Activated CD8-positive, alpha-beta memory T cell treated with anti-CD3 and anti-CD28 coated beads, Interleukin-2, amount 50 U/mL, for 24 hours (primary cell): ENCODE data around the gene IFITM10.

ENCODE experiments used
- DNase-seq: peaks from one replicate; pipeline ENCODE4 v3.0.0-alpha.2; 2020; ENCODE audit errors: extremely low read depth

IFITM10 gene

GRCh38 chr11:1717745-1718144 lies 32.6 kb downstream of the IFITM10 start:
- DNase-seq = no peak

- no peak for DNase-seq
These were observed 35.2 kb downstream of the IFITM10 start for GRCh38 chr11:1714908-1715885.

DNA sequence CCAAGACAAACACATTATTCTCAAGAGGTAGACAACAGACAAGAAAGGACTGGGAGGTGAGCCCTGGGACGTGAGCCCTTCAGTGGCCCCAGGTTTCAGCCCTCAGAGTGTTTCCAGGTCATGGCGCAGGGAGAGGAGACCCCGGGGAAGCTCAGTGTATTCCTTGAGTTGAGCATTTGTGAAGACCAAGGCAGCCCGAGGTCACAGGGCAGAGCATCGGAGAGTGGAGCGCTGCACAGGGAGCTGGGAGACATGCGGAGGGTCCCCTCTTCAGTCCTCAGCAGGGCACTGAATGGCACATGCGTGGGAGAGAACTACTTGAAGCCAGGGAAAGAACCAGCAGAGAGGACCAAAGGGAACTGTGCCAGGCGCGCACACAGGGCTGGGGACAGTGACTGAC lies 41.7 kb downstream of the IFITM10 start:
- no peak for DNase-seq

- DNase-seq = no peak
These were observed 42.6 kb downstream of the IFITM10 start for GRCh38 chr11:1707751-1708150.

DNA sequence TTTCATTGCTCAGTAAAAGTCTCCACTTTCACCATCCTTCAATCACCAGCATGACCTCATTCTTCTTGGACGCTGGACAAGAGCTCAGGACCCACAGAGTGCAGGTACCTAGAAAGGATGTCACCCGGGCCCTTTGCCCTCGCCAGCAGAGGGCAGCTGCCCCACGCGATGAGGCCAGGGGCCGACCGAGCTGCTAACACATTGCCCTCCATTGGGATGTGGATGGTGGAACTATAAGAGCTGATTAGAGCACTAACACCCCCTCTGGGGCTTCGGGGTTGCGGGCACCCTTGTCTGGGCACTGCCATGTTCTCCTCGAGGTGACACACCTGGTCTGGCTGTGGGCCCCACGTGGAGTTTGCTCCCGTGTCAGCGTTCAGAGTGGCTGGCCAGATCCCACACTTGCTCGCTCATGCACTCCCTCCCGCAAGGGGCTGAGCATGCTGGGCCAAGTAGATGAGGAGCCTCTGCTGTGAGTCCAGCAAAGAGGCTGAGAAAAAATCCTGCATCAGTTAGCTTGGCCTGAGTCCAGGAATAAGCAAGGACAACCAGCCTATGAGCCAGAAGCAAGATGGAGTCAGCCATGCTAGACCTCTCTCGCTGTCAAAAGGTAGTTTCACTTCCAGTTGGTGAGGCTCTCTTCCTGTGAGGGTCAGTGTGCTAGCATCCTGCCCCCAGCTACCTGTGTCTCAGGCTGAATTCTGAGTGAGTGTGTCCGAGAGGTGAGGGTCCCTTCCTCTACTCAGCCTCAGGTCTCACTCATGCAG lies 43.6 kb downstream of the IFITM10 start:
- no peak for DNase-seq

- no peak for DNase-seq
These were observed 45.0 kb downstream of the IFITM10 start for GRCh38 chr11:1705126-1706052.

DNA sequence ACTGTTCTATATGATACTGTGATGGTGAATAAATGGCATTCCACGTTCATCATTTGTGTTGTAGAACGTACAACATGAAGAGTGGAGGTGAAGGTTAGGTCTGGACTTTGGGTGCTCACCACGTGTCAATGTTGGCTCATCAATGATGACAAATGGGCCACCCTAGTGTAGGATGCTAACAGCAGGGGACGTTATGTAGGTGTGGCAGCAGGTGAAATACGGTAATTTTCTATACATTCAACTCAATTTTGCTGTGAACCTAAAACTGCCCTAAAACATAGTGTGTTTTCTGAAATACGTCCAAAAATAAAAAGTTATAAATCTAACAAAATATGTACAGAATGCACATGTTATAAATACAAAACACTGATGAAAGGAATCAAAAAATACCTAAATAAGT lies 47.2 kb downstream of the IFITM10 start:
- no peak for DNase-seq

DNA sequence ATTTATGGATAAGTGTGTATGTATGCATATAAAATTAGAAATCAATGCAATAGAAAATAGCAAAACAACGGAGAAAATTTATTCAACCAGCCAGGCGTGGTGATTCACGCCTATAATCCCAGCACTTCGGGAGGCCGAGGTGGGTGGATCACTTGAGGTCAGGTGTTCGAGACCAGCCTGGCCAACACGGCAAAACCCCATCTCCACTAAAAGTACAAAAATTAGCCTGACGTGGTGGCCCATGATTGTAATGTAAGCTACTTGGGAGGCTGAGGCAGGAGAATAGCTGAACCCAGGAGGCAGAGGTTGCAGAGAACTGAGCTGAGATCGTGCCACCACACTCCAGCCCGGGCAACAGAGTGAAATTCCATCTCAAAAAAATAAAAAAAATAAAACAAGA lies 47.9 kb downstream of the IFITM10 start:
- DNase-seq = no peak

DNA sequence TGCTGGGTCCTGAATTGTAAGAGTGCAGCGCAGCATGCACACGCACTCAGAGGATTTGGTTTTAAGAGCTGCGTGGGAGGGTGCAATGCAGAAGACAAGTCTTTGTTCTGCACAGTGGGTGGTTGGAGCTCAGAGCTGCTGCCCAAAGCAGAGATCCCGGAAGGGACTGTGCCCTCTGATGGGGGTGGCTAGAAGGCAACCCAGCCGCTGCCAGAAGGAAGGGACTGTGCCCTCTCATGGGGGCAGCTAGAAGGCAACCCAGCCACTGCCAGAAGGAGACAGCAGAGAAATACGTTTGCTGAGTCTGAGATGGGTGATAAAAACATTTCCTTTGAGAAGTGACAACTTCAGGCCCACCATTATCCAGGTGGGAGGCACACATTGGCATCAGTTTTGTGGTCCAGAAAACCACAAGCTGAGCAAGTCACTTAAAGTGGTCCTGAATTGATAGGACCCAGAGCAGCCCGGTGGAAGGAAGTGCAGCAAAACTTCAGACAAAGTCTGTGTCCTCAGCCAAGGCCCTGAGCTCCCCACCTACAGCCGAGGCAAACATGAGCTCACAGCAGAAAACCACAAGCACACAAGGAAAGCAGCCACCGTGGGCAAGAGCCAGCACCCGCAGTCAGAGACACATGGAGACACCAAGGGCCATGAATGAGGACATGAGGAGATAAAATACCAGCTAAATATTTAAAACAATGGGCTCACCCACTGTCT lies 49.1 kb downstream of the IFITM10 start:
- DNase-seq = no peak

- DNase-seq = no peak
These were observed 50.6 kb downstream of the IFITM10 start for GRCh38 chr11:1699771-1700170.

- DNase-seq = no peak
These were observed 53.5 kb downstream of the IFITM10 start, which contains the start of gene KRTAP5-6 for GRCh38 chr11:1696608-1697570. Gene KRTAP5-6, plus strand, starts transcription at chr11:1697195. Its CDS starts 51 bp downstream, at chr11:1697246.

DNA sequence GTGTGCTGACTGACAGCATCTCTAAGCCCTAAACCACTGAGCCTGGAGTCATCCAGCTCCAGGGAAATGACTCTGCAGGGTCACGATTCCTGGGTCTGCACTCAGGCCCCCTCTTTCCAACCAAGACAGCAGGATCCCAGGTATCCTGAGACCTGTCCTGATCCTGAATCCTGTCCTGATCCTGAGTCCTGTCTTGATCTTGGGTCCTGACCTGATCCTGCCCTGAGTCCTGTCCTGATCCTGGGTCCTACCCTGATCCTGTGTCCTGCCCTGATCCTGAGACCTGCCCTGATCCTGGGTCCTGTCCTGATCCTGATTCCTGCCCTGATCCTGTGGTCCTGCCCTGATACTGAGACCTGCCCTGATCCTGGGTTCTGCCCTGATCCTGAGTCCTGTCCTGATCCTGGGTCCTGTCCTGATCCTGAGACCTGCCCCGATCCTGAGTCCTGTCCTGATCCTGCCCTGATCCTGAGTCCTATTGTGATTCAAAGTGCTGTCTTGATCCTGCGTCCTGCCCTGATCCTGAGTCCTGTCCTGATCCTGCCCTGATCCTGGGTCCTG lies 54.8 kb downstream of the IFITM10 start:
- no peak for DNase-seq

GRCh38 chr11:1694846-1695547 lies 55.4 kb downstream of the IFITM10 start:
- no peak for DNase-seq

GRCh38 chr11:1694064-1694845 lies 56.1 kb downstream of the IFITM10 start:
- peak; percentile 46 for DNase-seq

DNA sequence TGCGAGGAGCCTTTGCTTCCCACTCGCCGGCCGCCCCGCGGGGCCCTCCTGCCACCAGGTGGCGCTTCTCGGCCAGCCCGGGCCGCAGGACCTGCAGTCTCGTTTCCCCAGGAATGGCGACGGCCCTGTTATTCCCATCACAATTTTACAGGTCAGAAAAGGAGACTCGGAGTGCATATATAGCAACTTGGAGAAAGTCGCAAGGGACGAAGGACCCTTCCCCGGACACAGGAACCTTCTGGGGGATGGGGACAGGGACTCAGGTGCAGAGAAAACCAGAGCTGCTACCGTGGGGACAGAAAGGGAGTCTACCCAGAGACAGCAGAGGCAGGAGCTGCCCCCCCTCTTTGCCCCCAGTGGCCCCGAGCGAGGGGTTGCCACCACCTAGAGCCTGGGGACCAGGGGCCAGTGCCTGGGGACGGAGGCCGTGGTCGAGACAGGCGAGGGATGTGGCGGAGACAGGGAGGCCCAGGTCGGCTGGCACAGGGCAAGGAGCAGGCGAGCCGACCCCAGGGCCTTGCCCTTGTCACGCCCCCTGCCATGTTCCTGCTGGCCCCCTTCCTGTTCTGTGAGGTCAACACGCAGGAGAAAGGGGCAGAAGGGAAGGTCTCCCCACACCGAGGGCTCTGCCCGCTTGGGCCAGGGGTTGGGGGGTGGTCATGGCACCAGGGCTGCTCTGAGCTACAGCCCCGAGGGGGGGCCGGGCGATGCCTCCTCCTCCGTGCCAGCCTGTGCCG lies 56.9 kb downstream of the IFITM10 start:
- peak; percentile 29 for DNase-seq

DNA sequence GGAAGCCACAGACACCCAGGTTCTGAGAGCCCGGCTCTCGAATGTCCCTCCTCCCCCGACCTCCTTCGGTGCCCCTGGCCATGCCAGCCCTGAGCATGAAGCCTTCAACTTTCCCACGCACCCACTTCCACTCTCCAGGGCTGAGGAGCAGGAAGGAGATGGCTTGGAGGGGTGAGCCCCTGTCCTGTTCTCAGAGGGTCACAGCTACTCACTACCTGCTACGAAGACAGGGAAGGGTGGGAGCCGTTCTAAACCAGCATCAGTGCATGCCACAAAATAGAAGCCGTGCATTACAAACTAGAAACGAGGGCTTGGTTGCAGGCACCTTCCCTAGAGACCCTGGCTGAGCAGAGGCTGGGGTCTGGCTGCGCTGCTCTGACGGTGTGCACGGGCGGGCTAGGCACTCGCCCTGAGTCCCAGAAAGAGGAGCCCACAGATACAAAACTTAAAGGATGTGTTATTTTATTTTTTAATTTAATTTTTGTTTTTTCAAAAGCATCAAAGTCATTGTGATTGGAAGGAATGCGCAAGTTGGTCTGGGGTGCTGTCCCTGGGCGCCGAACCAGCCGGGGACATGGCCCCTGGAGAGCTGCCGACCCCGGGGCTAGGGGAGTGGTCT lies 57.6 kb downstream of the IFITM10 start:
- no peak for DNase-seq
